ENCODE data around the gene TMEM33.

DNA sequence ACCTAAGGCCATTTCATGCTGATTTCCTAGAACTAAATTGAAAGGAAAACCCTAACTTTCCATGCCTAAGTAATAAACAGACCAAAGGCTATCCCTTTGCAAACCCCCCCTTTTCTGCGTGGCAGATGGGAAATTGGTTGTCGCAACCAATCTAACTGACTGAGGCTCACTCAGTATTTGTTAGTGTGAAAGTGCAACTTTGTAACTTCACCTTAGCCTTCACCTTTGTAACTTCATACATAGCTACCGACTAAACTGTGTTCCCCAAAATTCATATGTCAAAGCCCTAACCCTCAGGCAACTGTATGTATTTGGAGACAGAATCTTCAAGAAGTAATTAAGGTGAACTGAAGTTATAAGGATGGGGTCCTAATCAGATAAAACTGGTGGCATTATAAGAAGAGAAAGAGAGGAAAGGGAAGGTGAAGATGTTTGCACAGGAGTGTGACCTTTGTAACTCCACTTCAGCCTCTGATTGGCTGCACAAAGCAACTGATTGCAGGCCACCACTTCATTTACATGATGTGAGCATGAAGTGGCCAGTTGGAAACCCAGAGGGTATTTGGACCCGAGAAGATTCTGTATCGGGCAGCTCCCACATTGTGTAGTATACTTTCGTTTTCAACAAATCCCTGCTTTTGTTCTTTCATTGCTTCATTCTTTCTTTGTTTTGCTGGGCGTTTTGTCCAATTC, 4.9 kb upstream of the TMEM33 start:
- TF ChIP-seq POLR2AphosphoS5 (IDR thresholded peaks at IDR 0.05; ENCODE audit: low read depth, low read length) (no peak), FOXP2 (optimal IDR thresholded peaks at IDR 0.05; ENCODE audit: borderline replicate concordance, extremely low read depth, extremely low read length, insufficient read depth) (no peak), TAF1 (IDR thresholded peaks at IDR 0.05; ENCODE audit: borderline replicate concordance, insufficient read depth, low read length) (no peak)
